ENCODE measurements around the gene RALGPS1.

- no peak for TF ChIP-seq CTCF (IDR thresholded peaks at IDR 0.05; ENCODE audit: low read length)
- no peak for TF ChIP-seq EZH2phosphoT487 (IDR thresholded peaks at IDR 0.05; ENCODE audit: low read length)
- no peak for TF ChIP-seq EZH2 (optimal IDR thresholded peaks at IDR 0.05; ENCODE audit: low read depth, low read length)
These were observed 304.9 kb downstream of the RALGPS1 start for GRCh38 chr9:127219520-127219919.
